22Rv1 (cell line): Measurements from ENCODE around the gene ITPKB.

ENCODE experiments used
- H3K27ac ChIP-seq: fragments of 450-650 bp; 2 replicates; pipeline ENCODE4 v1.5.1; 2017
- ZFX ChIP-seq: fragments of 450-650 bp; IDR thresholded peaks from 2 replicates; pipeline ENCODE4 v1.6.1; 2017; ENCODE audit warnings: antibody characterized with exemption, borderline replicate concordance
- TF ChIP-seq, protein P1 (sequence below): fragments of 450-650 bp; IDR thresholded peaks from 2 replicates; pipeline ENCODE4 v1.5.1; 2017; ENCODE audit warnings: mild to moderate bottlenecking

ITPKB gene

DNA sequence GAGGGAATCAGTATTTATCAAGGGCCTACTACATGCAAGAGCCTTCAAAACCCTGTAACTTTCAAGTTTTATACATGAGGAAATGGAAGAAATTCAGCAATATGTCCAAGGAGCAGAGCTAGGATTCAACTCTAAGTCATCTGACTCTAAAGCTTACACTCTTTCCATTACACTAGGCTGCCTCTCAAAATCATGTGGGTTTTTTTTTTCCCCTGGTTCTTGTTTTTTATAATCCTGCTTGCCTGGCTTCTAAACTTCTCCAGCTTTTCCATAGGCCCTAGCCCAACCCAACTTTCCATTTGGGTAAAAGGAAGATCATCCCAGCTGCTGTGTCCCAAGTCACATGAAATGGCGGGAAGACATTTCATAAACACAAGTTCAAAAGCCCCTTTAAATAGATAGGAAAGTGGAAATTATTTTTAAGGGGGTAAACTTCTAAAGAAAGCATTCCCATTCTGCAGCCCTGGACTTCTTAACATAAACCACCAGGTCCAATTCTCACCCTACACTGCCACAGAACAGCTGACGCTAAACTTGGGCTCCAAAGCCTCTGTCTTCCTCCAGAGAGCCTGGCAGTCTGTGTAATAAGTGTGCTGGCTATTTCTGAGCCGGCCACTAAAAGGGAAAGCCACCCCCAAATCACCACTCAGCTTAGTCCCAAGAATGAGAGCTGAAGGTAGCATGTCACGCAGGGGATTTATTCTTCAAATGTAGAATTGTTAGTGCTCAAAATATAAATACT lies 46.9 kb downstream of the ITPKB start:
- no peak overlapping the region for H3K27ac ChIP-seq
- TF ChIP-seq, protein P1, sequence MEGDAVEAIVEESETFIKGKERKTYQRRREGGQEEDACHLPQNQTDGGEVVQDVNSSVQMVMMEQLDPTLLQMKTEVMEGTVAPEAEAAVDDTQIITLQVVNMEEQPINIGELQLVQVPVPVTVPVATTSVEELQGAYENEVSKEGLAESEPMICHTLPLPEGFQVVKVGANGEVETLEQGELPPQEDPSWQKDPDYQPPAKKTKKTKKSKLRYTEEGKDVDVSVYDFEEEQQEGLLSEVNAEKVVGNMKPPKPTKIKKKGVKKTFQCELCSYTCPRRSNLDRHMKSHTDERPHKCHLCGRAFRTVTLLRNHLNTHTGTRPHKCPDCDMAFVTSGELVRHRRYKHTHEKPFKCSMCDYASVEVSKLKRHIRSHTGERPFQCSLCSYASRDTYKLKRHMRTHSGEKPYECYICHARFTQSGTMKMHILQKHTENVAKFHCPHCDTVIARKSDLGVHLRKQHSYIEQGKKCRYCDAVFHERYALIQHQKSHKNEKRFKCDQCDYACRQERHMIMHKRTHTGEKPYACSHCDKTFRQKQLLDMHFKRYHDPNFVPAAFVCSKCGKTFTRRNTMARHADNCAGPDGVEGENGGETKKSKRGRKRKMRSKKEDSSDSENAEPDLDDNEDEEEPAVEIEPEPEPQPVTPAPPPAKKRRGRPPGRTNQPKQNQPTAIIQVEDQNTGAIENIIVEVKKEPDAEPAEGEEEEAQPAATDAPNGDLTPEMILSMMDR, result no peak

DNA sequence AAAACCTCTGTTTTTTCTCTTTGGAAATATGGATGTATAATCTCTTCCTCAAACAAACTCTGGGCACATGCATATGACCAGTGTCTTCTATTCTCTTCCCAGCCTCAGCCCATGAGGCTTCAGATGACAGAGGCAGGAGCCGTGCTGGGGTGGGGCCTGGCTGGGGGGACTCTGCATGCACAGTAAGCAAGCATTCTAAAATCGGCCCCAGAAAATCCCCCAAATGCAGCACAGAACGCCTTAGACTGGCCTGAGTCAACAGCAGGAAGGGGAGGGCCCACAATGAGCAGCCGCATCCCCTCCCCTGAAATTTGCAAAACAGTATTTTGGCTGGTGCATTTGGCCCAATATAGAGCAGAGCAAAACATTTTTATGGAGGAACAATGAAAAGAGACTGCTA lies 47.8 kb downstream of the ITPKB start:
- no peak for TF ChIP-seq ZFX
- H3K27ac ChIP-seq, result no peak overlapping the region

DNA sequence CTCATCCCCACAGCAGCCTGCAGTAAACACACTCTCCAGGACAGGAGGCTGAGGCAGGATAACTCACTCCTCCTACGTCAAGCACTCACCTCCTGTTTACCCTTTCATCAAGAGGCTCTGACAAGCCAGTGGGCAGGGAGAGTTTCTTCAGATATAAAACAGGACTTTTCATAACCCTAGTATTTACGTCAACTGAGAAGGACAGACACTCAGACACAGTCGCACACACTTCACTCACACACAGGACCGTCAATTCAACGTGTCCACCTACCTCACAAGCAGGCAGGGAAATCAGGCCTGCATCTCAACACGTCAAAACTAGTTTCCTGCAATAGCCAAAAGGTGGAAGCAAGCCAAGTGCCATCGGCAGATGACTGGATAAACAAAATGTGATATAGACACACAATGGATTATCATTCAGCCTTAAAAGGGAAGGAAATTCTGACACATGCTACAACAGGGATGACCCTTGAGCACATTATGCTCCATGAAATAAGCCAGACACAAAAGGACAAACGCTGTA lies 48.6 kb downstream of the ITPKB start:
- no peak for TF ChIP-seq ZFX
- TF ChIP-seq, protein P1, result no peak

DNA sequence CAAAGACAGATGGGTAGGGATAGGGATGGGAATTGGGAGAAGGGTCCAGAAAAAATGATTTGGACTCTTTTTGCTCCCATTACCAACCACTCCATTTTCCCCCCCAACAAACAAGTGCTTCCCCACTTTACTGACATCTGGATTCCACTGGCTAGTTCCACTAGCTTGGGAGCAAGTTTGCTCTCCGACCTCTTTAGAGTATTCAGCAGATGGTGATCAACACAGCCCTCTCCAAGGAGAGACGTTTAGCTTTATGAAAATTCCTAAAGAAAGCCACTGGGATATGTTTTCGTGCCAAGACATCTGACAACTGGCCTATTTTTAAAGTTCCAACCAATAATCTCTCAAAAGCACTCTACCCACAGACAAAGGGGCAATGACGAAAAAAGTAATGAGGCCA lies 50.3 kb downstream of the ITPKB start:
- H3K27ac ChIP-seq, result no peak overlapping the region
- TF ChIP-seq, protein P1, result no peak
- TF ChIP-seq ZFX, result no peak

More for the DNA sequence above, 48.6 kb downstream of the ITPKB start:
- no peak overlapping the region for H3K27ac ChIP-seq

- H3K27ac ChIP-seq, result no peak overlapping the region
- TF ChIP-seq ZFX, result no peak
- TF ChIP-seq, protein P1, result no peak
Measured at GRCh38 chr1:226688056-226688748, 50.9 kb downstream of the ITPKB start.

GRCh38 chr1:226687426-226687825 lies 51.7 kb downstream of the ITPKB start:
- no peak overlapping the region for H3K27ac ChIP-seq
- TF ChIP-seq, protein P1, result peak; percentile 3; the same call in 1 of the 2 replicates
- no peak for TF ChIP-seq ZFX

GRCh38 chr1:226686440-226687425 lies 52.3 kb downstream of the ITPKB start:
- no peak overlapping the region for H3K27ac ChIP-seq
- no peak for TF ChIP-seq ZFX
- TF ChIP-seq, protein P1, result no peak
